Activated naive CD8-positive, alpha-beta T cell treated with anti-CD3 and anti-CD28 coated beads for 36 hours (primary cell): ENCODE data around the gene STAT6. TPM values are rescaled to one million over a fixed set of nuclear protein-coding genes. Genes with fewer than 3 reads are reported as not detected.

ENCODE experiments used
- DNase-seq: peaks from one replicate; pipeline ENCODE4 v3.0.0; 2021
- H3K27ac Mint-ChIP-seq: one replicate; pipeline ENCODE4 v1.8.0; 2022; ENCODE audit warnings: mild to moderate bottlenecking, moderate library complexity, mixed read lengths
- H3K27me3 Mint-ChIP-seq: one replicate; pipeline ENCODE4 v1.8.0; 2022; ENCODE audit warnings: mild to moderate bottlenecking, mixed read lengths
- H3K36me3 Mint-ChIP-seq: one replicate; pipeline ENCODE4 v1.8.0; 2021; ENCODE audit warnings: mild to moderate bottlenecking, mixed read lengths
- H3K4me1 Mint-ChIP-seq: one replicate; pipeline ENCODE4 v1.8.0; 2021; ENCODE audit warnings: mixed read lengths
- H3K4me3 Mint-ChIP-seq: one replicate; pipeline ENCODE4 v1.8.0; 2022; ENCODE audit warnings: mild to moderate bottlenecking, moderate library complexity, mixed read lengths
- H3K9me3 Mint-ChIP-seq: one replicate; pipeline ENCODE4 v1.8.0; 2022; ENCODE audit warnings: mixed read lengths
- total RNA-seq, 2 experiments: library from RNA; stranded (reverse); gene quantifications; one replicate each; pipeline ENCODE4 v1.2.3, GENCODE V29; 2021

Gene STAT6
- total RNA-seq, 2 experiments from 2014 or later: 256 to 259 TPM

DNA sequence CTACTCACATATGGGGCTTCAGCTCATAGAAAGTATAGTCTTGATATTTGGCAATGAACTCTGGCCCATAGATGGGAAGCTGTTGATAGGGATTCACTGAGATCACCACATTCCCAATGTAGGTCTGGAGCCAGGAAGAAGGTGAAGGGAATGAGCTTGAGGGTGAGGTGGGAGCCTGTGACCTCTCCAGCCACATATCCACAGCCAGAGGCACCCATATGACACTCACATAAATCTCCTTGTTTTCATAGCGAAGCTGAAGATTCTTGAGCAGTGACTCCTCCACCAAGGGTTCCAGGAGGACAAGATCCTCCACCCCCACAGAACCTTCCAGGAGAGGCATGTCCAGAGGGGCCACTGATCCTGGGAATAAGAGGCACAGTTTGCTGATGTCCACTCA lies 63.2 kb downstream of the STAT6 start:
- no peaks in the 10 kb centered on the region for H3K27me3 Mint-ChIP-seq
- peaks cover 37% of the 10 kb centered on the region for H3K4me1 Mint-ChIP-seq
- peaks cover 2% of the 10 kb centered on the region for H3K36me3 Mint-ChIP-seq
- H3K9me3 Mint-ChIP-seq: no peaks in the 10 kb centered on the region
- peak overlapping the region; percentile 7 for H3K4me3 Mint-ChIP-seq
- DNase-seq: no peak
- peak overlapping the region; percentile 84 for H3K27ac Mint-ChIP-seq

DNA sequence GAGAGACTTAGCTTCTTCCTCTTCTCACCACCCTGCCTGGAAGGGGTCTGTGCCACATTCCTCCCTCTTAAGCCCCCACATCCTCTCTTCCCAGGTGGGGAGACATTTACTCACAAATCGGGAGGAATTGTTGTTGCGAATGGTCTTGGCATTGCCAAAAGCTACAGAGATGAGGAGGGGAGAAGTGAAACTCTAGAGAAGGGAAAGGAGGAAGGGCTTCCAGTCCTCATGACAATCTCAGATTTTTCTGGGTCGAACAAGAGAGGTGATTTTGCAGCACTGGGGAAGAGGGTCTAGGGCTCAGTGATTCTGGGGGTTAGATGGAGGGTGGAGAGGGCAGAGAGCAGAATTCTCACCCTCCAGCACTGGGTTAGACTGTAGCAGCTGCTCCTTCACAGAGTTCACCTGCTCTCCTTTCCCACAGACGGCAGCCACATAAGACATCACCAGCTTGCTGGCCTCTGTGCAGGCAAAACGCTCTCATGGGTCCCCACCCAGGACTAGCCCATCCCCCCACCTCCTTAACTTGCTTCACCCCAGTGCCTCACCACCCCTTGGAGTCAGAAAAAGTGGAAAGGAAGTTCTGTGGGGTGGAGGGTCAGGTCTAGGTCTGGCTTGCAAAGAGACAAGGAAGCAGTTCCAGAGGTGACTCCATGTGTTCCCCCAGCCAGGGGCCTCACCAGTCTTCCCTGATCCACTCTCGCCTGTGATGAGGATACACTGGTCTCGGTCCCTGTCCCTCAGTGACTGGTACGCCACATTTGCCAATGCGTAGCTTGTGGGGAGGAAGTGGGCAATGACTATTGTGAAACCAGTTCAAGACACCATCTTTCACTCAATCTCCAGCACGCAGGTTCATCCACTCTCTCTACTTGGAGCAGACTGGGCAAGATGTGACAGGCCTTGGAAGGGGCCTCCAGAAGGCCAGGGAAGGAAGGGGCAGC lies 63.9 kb downstream of the STAT6 start:
- Mint-ChIP-seq H3K9me3 (no peaks in the 10 kb centered on the region), H3K4me1 (peaks cover 37% of the 10 kb centered on the region), H3K36me3 (peaks cover 1% of the 10 kb centered on the region), H3K4me3 (peak overlapping the region; percentile 7), H3K27ac (peak overlapping the region; percentile 84), H3K27me3 (peaks cover under 1% of the 10 kb centered on the region)
- DNase-seq: peak; percentile 54

DNA sequence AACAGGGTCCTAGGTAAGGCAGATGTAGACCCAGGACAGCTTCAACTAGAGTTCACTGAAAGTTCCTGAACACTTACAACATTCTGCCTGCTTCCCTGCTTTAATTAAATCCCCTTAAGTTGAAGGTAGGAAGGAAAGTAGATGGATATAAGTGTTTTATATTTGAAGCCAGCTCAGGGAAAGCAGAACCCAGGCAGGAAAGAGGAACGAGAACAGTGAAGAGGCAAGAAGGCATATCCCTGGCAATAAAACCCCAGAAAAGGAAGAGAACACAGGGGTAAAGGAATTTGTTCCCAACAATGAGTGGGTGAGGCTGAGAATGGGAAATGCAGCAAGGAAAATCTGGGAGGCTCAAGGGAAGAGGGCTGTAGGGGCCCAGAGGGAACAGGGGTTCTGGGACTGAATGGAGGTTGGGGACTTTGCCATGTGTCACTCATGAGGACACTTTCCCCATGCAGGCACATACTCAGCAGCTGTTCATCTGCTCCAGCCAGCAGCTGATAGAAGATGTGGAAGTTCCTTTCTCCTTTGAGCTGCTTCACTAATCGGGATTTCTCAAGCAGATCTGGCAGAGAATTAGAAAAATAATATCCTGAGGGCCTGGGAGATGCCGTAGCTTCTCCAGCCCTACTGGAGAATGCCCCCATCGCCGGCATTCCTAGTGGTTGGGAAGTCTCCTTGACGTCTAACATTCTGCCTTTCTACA lies 64.9 kb downstream of the STAT6 start:
- no peak for DNase-seq
- H3K4me1 Mint-ChIP-seq: peaks cover 34% of the 10 kb centered on the region
- H3K4me3 Mint-ChIP-seq: no peak overlapping the region
- H3K27ac Mint-ChIP-seq: peak overlapping the region; percentile 4
- peaks cover 1% of the 10 kb centered on the region for H3K36me3 Mint-ChIP-seq
- H3K9me3 Mint-ChIP-seq: no peaks in the 10 kb centered on the region
- H3K27me3 Mint-ChIP-seq: peaks cover 3% of the 10 kb centered on the region

Other genes starting within 250 kb of the STAT6 start
- gene SDR9C7, start 177.0 kb downstream of the STAT6 start, total RNA-seq: not detected
- gene RDH16, start 153.8 kb downstream of the STAT6 start, total RNA-seq: under 1 TPM; 0.10 to 0.12 TPM
- 1 to 10 TPM; 7.0 to 7.2 TPM for gene ZBTB39, start 104.8 kb downstream of the STAT6 start, total RNA-seq
- gene TAC3, start 94.8 kb downstream of the STAT6 start, total RNA-seq: under 1 TPM; 0.31 to 0.32 TPM
- gene MYO1A, start 61.2 kb downstream of the STAT6 start, total RNA-seq: 1 to 10 TPM; 1.3 to 1.4 TPM
- 10 to 100 TPM; 50.5 to 51.2 TPM for gene NEMP1, start 32.6 kb downstream of the STAT6 start, total RNA-seq
- gene NAB2, start 22.2 kb downstream of the STAT6 start, total RNA-seq: 10 to 100 TPM; 47.2 to 48.0 TPM
- 1 to 10 TPM; 1.3 to 2.0 TPM for gene LRP1, start 17.1 kb upstream of the STAT6 start, total RNA-seq
- gene LRP1-AS, start 36.3 kb upstream of the STAT6 start, total RNA-seq: not detected
- gene NXPH4, start 105.4 kb upstream of the STAT6 start, total RNA-seq: under 1 TPM; 0.19 to 0.26 TPM
- gene SHMT2, start 118.3 kb upstream of the STAT6 start, total RNA-seq: 100 to 1,000 TPM; 517 to 532 TPM
- gene STAC3, start 139.8 kb upstream of the STAT6 start, total RNA-seq: 1 to 10 TPM; 2.0 to 2.6 TPM